ENCODE results near the gene WDFY4.

The WDFY4 gene

DNA sequence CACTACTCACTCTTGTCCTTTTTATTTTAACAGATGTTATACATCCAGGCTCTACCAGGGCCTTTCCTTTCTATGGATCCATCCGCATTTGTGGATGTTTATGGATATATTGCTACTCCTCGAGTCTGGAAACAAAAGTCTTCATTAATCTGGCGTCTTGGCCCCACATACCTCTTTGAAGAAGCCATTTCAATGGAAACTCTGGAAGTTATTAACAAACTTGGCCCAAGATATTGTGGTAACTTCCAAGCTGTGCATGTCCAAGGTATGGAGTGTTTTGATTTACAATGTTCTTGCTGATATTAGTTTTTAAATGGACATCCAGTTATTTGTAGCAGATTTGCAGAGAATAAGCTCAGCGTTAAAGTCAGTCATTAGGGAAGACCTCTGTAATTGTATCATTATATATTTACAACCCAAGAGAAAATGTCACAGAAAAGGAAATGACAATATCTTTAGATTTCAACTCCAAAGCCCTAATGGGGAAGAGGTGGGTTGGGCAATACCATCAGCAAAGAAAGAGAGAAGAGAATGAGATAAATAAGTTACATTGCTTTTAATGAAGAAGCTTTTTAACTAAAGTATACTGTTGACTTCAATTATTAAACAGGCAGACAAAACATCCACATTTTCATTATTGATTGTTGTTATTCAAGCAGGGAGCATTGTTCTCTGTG lies 102.1 kb downstream of the WDFY4 start:
- TF ChIP-seq POLR2AphosphoS5 (IDR thresholded peaks at IDR 0.05; ENCODE audit: low read depth, low read length) (no peak), FOXP2 (optimal IDR thresholded peaks at IDR 0.05; ENCODE audit: borderline replicate concordance, extremely low read depth, extremely low read length, insufficient read depth) (no peak), SIN3A (IDR thresholded peaks at IDR 0.05; ENCODE audit: borderline replicate concordance, insufficient read depth, low read length) (no peak), TAF1 (IDR thresholded peaks at IDR 0.05; ENCODE audit: borderline replicate concordance, insufficient read depth, low read length) (no peak)
- TF ChIP-seq, protein P1, sequence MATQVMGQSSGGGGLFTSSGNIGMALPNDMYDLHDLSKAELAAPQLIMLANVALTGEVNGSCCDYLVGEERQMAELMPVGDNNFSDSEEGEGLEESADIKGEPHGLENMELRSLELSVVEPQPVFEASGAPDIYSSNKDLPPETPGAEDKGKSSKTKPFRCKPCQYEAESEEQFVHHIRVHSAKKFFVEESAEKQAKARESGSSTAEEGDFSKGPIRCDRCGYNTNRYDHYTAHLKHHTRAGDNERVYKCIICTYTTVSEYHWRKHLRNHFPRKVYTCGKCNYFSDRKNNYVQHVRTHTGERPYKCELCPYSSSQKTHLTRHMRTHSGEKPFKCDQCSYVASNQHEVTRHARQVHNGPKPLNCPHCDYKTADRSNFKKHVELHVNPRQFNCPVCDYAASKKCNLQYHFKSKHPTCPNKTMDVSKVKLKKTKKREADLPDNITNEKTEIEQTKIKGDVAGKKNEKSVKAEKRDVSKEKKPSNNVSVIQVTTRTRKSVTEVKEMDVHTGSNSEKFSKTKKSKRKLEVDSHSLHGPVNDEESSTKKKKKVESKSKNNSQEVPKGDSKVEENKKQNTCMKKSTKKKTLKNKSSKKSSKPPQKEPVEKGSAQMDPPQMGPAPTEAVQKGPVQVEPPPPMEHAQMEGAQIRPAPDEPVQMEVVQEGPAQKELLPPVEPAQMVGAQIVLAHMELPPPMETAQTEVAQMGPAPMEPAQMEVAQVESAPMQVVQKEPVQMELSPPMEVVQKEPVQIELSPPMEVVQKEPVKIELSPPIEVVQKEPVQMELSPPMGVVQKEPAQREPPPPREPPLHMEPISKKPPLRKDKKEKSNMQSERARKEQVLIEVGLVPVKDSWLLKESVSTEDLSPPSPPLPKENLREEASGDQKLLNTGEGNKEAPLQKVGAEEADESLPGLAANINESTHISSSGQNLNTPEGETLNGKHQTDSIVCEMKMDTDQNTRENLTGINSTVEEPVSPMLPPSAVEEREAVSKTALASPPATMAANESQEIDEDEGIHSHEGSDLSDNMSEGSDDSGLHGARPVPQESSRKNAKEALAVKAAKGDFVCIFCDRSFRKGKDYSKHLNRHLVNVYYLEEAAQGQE (IDR thresholded peaks at IDR 0.05; ENCODE audit: insufficient read depth in 1 of 2, low read depth in 2 of 2, low read length in 2 of 2): no peak

DNA sequence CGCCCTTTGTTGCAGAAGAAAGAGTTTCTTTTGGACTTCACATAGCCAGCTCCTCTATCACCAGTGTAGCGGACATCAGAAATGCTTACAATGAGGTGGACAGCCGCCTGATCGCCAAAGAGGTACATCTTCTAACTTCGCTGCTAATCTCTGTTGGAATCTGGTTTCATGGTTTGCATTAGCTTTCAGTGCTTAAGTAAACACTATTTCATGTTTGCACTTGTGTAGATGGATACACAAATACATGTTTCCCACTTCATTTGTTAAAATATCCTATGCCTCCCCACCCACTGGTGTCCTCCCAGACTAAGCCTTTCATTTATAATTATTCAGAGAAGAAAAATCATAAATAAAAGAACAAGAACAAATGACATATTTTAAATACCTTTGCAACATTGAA lies 103.9 kb downstream of the WDFY4 start:
- TF ChIP-seq, protein P1 (IDR thresholded peaks at IDR 0.05; ENCODE audit: insufficient read depth in 1 of 2, low read depth in 2 of 2, low read length in 2 of 2): no peak
- TF ChIP-seq TAF1 (IDR thresholded peaks at IDR 0.05; ENCODE audit: borderline replicate concordance, insufficient read depth, low read length) (no peak), SIN3A (IDR thresholded peaks at IDR 0.05; ENCODE audit: borderline replicate concordance, insufficient read depth, low read length) (no peak)

DNA sequence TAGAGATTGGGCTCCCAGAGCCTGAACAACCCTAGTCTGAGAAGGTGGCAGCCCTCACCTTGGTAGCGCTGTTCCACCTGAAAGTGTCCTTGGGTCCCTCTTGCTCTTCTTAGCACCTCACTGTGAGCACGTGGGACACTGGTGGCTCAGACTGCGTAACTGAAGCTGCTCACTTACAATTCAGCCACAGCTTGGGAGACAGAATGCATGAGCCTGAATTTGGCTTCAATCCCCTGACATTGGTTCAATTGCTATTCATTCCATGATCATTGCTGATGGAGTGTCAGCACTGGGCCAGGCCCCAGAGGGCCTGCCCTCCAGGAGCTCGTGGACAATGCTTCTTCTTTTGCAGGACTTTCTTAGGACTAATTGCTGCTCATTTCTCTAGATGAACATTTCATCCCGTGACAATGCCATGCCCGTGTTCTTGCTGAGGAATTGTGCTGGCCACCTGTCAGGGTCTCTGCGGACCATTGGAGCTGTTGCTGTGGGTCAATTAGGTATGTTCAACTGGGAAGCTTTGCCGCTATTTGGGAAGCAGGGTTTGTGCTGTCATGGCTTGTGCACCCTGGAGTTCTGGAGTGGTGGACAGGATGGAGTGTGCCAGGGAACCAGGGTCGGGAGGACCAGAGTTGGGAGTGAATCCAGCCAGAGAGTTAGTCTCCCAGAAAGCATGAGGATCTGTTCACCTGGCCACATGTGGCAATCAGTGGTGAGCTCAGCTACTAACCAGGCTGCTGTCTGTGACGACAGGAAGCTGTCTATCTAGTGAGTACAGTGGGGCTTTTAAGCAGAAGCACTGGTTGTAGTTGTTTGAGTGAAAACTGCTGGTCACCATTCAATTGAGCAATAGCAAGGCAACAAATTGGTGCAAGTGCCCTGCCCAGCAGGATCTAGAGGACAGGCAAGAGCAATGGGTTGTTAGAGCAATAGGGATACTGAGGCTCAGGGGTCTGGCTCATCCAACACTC lies 105.1 kb downstream of the WDFY4 start:
- TF ChIP-seq FOXP2 (optimal IDR thresholded peaks at IDR 0.05; ENCODE audit: borderline replicate concordance, extremely low read depth, extremely low read length, insufficient read depth) (no peak), SIN3A (IDR thresholded peaks at IDR 0.05; ENCODE audit: borderline replicate concordance, insufficient read depth, low read length) (no peak), TAF1 (IDR thresholded peaks at IDR 0.05; ENCODE audit: borderline replicate concordance, insufficient read depth, low read length) (no peak)

DNA sequence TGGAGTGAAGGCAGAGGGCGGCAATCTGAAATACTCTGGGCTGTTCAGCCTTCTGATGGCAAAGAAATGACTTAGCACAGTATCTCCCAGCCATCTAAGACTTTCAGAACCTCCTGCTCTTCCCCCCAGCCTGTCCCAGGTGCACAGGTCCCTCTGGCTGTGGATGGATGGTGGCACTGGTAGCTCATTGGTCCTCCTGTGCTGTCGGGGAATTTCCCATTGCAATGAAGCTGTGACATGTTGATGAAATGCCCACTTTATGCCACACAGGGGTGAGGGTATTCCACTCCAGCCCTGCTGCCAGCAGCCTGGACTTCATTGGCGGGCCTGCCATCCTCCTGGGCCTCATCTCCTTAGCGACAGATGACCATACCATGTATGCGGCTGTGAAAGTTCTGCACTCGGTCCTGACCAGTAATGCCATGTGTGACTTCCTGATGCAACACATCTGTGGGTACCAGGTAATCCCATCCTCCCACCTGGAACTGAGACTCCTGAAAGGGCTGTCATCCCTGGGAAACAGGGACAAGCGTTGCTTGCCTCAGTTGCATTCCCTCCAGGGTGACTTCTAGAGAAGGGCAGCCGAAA lies 105.9 kb downstream of the WDFY4 start:
- TF ChIP-seq, protein P1 (IDR thresholded peaks at IDR 0.05; ENCODE audit: insufficient read depth in 1 of 2, low read depth in 2 of 2, low read length in 2 of 2): no peak
- no peak for TF ChIP-seq FOXP2 (optimal IDR thresholded peaks at IDR 0.05; ENCODE audit: borderline replicate concordance, extremely low read depth, extremely low read length, insufficient read depth)

DNA sequence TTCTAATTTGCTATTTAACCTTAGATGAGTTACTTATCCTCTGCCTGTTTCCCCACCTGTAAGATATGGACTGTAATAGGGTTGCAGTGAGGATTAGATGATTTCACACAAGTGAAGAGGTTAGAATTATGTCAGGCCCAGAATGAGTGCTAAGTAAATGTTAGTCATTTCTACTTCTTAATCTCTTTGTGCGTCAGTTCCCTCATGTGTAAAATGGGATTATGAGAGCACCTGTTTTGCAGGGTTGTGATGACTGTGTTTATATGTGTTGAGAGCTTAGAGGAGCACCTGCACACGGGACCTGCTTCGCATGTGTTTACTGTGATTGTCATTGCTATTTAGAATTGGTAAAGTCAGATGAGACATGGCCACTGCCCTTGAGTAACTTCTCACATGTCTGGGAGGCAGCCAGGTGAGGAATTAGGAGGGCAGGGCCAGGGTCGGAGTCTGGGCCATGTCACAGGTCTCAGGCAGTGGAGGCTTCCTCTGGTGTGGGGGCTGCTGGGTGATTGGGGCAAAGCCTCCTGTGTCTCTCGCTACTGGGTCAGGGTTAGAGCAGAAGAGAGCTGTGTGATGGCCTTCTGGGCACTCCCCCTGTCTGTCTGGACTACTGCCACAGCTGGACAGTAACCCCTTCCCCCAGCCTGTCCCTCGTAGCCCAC lies 106.7 kb downstream of the WDFY4 start:
- no peak for TF ChIP-seq TAF1 (IDR thresholded peaks at IDR 0.05; ENCODE audit: borderline replicate concordance, insufficient read depth, low read length)
- TF ChIP-seq, protein P1 (IDR thresholded peaks at IDR 0.05; ENCODE audit: insufficient read depth in 1 of 2, low read depth in 2 of 2, low read length in 2 of 2): no peak
- TF ChIP-seq SIN3A (IDR thresholded peaks at IDR 0.05; ENCODE audit: borderline replicate concordance, insufficient read depth, low read length): no peak
